H1 (cell line): Measurements from ENCODE around the gene P4HA1. TPM values are rescaled to one million over a fixed set of nuclear protein-coding genes. Genes with fewer than 3 reads are reported as not detected.

Experiments
- CTCF ChIA-PET: fragments of 300-600 bp; sonication (Branson Sonifier 250); formaldehyde crosslinking; loops from one replicate; lab custom pipeline; 2021; ENCODE audit not compliant: partially characterized antibody; lab: Charles Lee
- POLR2A ChIA-PET: fragments of 300-600 bp; sonication (Branson Sonifier 250); formaldehyde crosslinking; loops from one replicate; lab custom pipeline; 2021; ENCODE audit warnings: inconsistent platforms; ENCODE audit not compliant: partially characterized antibody; lab: Charles Lee
- DNase-seq, 2 experiments: peaks; one replicate each; pipeline versions ENCODE4 v3.0.0 to v3.0.0-alpha.2; 2010 to 2022; ENCODE audit warnings: low spot score in 2 of 2, low read depth in 1 of 2, mixed read lengths in 1 of 2
- FAIRE-seq: peaks from 2 replicates; lab custom pipeline; 2011; peaks lifted over from hg19 to GRCh38; lab: Jason Lieb, UNC
- H2AFZ ChIP-seq: 2 replicates; pipeline ENCODE4 v1.8.1; 2012; ENCODE audit warnings: low read length, inconsistent platforms
- H2AK5ac ChIP-seq: 2 replicates; pipeline ENCODE4 v1.6.1; 2013; ENCODE audit warnings: low read depth, low read length
- H2BK120ac ChIP-seq: replicated peaks from 2 replicates; pipeline ENCODE3; 2013; ENCODE audit warnings: low read depth, low read length, inconsistent platforms
- H2BK12ac ChIP-seq: 2 replicates; pipeline ENCODE4 v1.6.1; 2013; ENCODE audit warnings: low read depth, low read length
- H2BK15ac ChIP-seq: 2 replicates; pipeline ENCODE4 v1.6.1; 2013; ENCODE audit warnings: low read length
- H2BK20ac ChIP-seq: 2 replicates; pipeline ENCODE4 v1.6.1; 2013; ENCODE audit warnings: low read length
- H2BK5ac ChIP-seq: 2 replicates; pipeline ENCODE4 v1.6.1; 2013; ENCODE audit warnings: low read depth, low read length
- H3K14ac ChIP-seq: 2 replicates; pipeline ENCODE4 v1.6.1; 2013; ENCODE audit warnings: inconsistent platforms; ENCODE audit not compliant: insufficient read length
- H3K18ac ChIP-seq: 2 replicates; pipeline ENCODE4 v1.6.1; 2013; ENCODE audit warnings: low read length; ENCODE audit errors: extremely low read depth
- H3K23ac ChIP-seq: 2 replicates; pipeline ENCODE4 v1.6.1; 2013; ENCODE audit warnings: inconsistent platforms; ENCODE audit not compliant: insufficient read length
- H3K23me2 ChIP-seq: 2 replicates; pipeline ENCODE4 v1.6.1; 2013; ENCODE audit warnings: low read depth, low read length
- H3K27ac ChIP-seq: 2 replicates; pipeline ENCODE4 v1.6.1; 2011; ENCODE audit warnings: low read depth, low read length, inconsistent platforms
- H3K27me3 ChIP-seq, 4 experiments: replicated peaks in 1 of 4; 1 replicate in 1 of 4; 2 replicates in 3 of 4; pipeline versions ENCODE4 v1.6.1 to v1.8.1; 2011 to 2013; ENCODE audit warnings: low read length in 3 of 4, mild to moderate bottlenecking in 3 of 4, inconsistent platforms in 2 of 4, mixed read lengths in 2 of 4, moderate library complexity in 1 of 4; ENCODE audit not compliant: control insufficient read depth in 3 of 4, insufficient read depth in 3 of 4; ENCODE audit errors: extremely low read depth in 1 of 4
- H3K36me3 ChIP-seq, 4 experiments: 2 replicates each; pipeline versions ENCODE4 v1.6.1 to v1.8.1; 2011 to 2013; ENCODE audit warnings: mild to moderate bottlenecking in 4 of 4, low read length in 3 of 4, moderate library complexity in 2 of 4, control low read depth in 1 of 4, inconsistent platforms in 1 of 4; ENCODE audit not compliant: insufficient read depth in 4 of 4, control insufficient read depth in 2 of 4
- H3K4ac ChIP-seq: replicated peaks from 2 replicates; pipeline ENCODE3; 2013; ENCODE audit warnings: low read length, low read depth, mixed read lengths, inconsistent platforms; ENCODE audit not compliant: insufficient read length
- H3K4me1 ChIP-seq, 4 experiments: replicated peaks in 1 of 4; 1 replicate in 1 of 4; 2 replicates in 3 of 4; pipeline versions ENCODE4 v1.6.1 to v1.8.1; 2011 to 2013; ENCODE audit warnings: low read length in 3 of 4, inconsistent platforms in 2 of 4, mixed read lengths in 1 of 4; ENCODE audit not compliant: insufficient read depth in 4 of 4, control insufficient read depth in 3 of 4
- H3K4me2 ChIP-seq, 2 experiments: 2 replicates each; pipeline versions ENCODE4 v1.6.1 to v1.8.1; 2011 to 2013; ENCODE audit warnings: low read depth in 2 of 2, low read length in 2 of 2, control low read depth in 1 of 2, inconsistent platforms in 1 of 2, mild to moderate bottlenecking in 1 of 2; ENCODE audit not compliant: insufficient read depth in 1 of 2
- H3K4me3 ChIP-seq, 4 experiments: fragments of 200-600, 300-600 bp in 1 of 4; sonication (generic), shearing (Covaris generic), sonication (Bioruptor Twin) in 1 of 4; 2 replicates each; pipeline versions ENCODE4 v1.5.1 to v1.8.1; 2011 to 2016; ENCODE audit warnings: low read length in 4 of 4, low read depth in 3 of 4, control low read depth in 2 of 4, inconsistent platforms in 2 of 4, mild to moderate bottlenecking in 2 of 4, mixed read lengths in 1 of 4, moderate library complexity in 1 of 4; ENCODE audit not compliant: insufficient read depth in 2 of 4; ENCODE audit errors: extremely low read depth in 1 of 4
- H3K56ac ChIP-seq: replicated peaks from 2 replicates; pipeline ENCODE3; 2013; ENCODE audit warnings: low read depth, mild to moderate bottlenecking, mixed read lengths, low read length, inconsistent platforms; ENCODE audit not compliant: insufficient read length
- H3K79me1 ChIP-seq: 2 replicates; pipeline ENCODE4 v1.6.1; 2013; ENCODE audit warnings: low read depth, low read length, control low read depth
- H3K79me2 ChIP-seq, 2 experiments: 2 replicates each; pipeline versions ENCODE4 v1.6.1 to v1.8.1; 2012 to 2013; ENCODE audit warnings: low read length in 2 of 2, mild to moderate bottlenecking in 2 of 2, inconsistent platforms in 1 of 2; ENCODE audit not compliant: insufficient read depth in 2 of 2, control insufficient read depth in 1 of 2
- H3K9ac ChIP-seq, 4 experiments: replicated peaks in 1 of 4; 1 replicate in 1 of 4; 2 replicates in 3 of 4; pipeline versions ENCODE4 v1.6.1 to v1.8.1; 2011 to 2013; ENCODE audit warnings: low read depth in 3 of 4, low read length in 3 of 4, control low read depth in 2 of 4, mild to moderate bottlenecking in 2 of 4, moderate library complexity in 2 of 4, inconsistent platforms in 1 of 4; ENCODE audit errors: extremely low read depth in 1 of 4
- H3K9me3 ChIP-seq, 2 experiments: 2 replicates each; pipeline versions ENCODE4 v1.6.1 to v1.8.1; 2012 to 2013; ENCODE audit warnings: mild to moderate bottlenecking in 2 of 2, moderate library complexity in 2 of 2, control low read depth in 1 of 2, inconsistent platforms in 1 of 2, low read depth in 1 of 2, low read length in 1 of 2, mixed read lengths in 1 of 2; ENCODE audit not compliant: insufficient read depth in 2 of 2
- H4K20me1 ChIP-seq, 2 experiments: replicated peaks in 1 of 2; 2 replicates each; pipeline versions ENCODE3 to v1.8.1; 2011 to 2013; ENCODE audit warnings: inconsistent platforms in 2 of 2, low read length in 2 of 2, mild to moderate bottlenecking in 1 of 2; ENCODE audit not compliant: insufficient read depth in 2 of 2, control insufficient read depth in 1 of 2
- H4K5ac ChIP-seq: 2 replicates; pipeline ENCODE4 v1.6.1; 2013; ENCODE audit warnings: low read length, low read depth, mixed read lengths, inconsistent platforms; ENCODE audit not compliant: insufficient read length
- H4K8ac ChIP-seq: 2 replicates; pipeline ENCODE4 v1.8.0; 2013; ENCODE audit warnings: mild to moderate bottlenecking, moderate library complexity, low read length, inconsistent platforms; ENCODE audit not compliant: insufficient read depth; ENCODE audit errors: extremely low read depth
- H4K91ac ChIP-seq: replicated peaks from 2 replicates; pipeline ENCODE3; 2013; ENCODE audit warnings: low read length, mixed read lengths, inconsistent platforms; ENCODE audit not compliant: insufficient read length
- CEBPB ChIP-seq: IDR thresholded peaks from 2 replicates; pipeline ENCODE4 v1.6.1; 2012; ENCODE audit warnings: low read depth, low read length
- SRF ChIP-seq: IDR thresholded peaks from 2 replicates; pipeline ENCODE4 v1.6.1; 2011; ENCODE audit warnings: mild to moderate bottlenecking, low read depth, low read length, moderate library complexity
- YY1 ChIP-seq: IDR thresholded peaks from 2 replicates; pipeline ENCODE4 v1.6.1; 2011; ENCODE audit warnings: low read depth, mild to moderate bottlenecking, low read length
- whole genome bisulfite sequencing, 2 experiments: shearing (Covaris generic) in 1 of 2; methylation state at CpG; one replicate each; pipeline versions ENCODE4 v1.1.6 to v1.1.7; 2013 to 2015; ENCODE audit warnings: low lambda C conversion rate in 2 of 2, mixed read lengths in 2 of 2, inconsistent platforms in 1 of 2, low coverage in 1 of 2, missing lambda C conversion rate in 1 of 2; ENCODE audit not compliant: insufficient replicate concordance in 2 of 2, insufficient coverage in 1 of 2, insufficient read length in 1 of 2; ENCODE audit errors: extremely low coverage in 1 of 2, missing lambda C conversion rate in 1 of 2; 5-methylcytosine and 5-hydroxymethylcytosine counted together
- polyA plus RNA-seq, 7 experiments: library from polyadenylated mRNA; depleted of rRNA in 3 of 7; stranded (reverse) in 5 of 7; unstranded in 2 of 7; fragments of >200 nt in 5 of 7; fragments of 200-250 nt in 2 of 7; gene quantifications; 1 replicate in 5 of 7; 2 replicates in 1 of 7; 4 replicates in 1 of 7; pipeline versions ENCODE4 v1.2.1 to v1.2.3, GENCODE V29; 2011 to 2013; ENCODE audit warnings: missing spikeins in 2 of 7, mixed read lengths in 2 of 7
- total RNA-seq: library from RNA; stranded (reverse); fragmentation: NEBNext Ultra II Directional; extraction: Animal tissue kit (Norgen Biotek cat#: 25700); gene quantifications from 2 replicates; pipeline ENCODE4 v1.2.1, GENCODE V29; 2021

The P4HA1 gene
- total and polyA plus RNA-seq, 2 of the 8 experiments (the other 6 are each of a cell fraction or from before 2014, with no cell fraction given): 12.0 to 25.7 TPM

DNA sequence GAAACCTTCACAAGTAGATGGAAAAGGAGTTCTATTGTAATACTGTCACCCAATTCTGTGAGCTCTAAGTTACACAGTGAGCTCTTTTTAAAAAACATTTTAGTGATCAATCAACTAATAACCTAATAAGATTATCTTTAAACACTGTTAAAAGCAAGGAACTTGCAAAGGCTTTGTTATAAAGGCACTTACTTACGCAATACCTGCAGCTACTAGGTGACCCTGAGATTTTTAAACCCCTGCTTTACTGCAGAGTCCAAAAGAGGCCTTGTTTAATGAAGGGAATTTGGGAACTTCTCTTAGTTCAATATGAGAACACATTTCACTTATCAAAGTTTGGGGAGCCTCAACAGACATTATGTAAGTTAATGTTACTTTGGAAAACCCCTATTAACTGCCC, 53.3 kb downstream of the P4HA1 start:
- Histone ChIP-seq H3K4me2 (no peak overlapping the region), H3K27ac (no peak overlapping the region), H2BK15ac (no peak overlapping the region), H3K79me1 (no peaks in the 10 kb centered on the region), H2AK5ac (no peak overlapping the region), H4K20me1 (no peaks in the 10 kb centered on the region), H3K4me3 (no peak overlapping the region), H3K18ac (no peak overlapping the region), H3K4ac (no peak overlapping the region), H3K27me3 (no peaks in the 10 kb centered on the region), H3K9ac (no peak overlapping the region), H3K56ac (no peak overlapping the region), H2AFZ (no peak overlapping the region), H2BK12ac (no peak overlapping the region), H2BK120ac (no peak overlapping the region), H4K5ac (no peak overlapping the region), H3K79me2 (no peaks in the 10 kb centered on the region), H3K9me3 (no peaks in the 10 kb centered on the region), H3K36me3 (no peaks in the 10 kb centered on the region), H2BK5ac (no peak overlapping the region), H4K91ac (no peak overlapping the region), H3K23me2 (no peaks in the 10 kb centered on the region), H3K4me1 (peaks cover 0 to 18% (median 5%) of the 10 kb centered on the region in 4 experiments; a peak in 4 of 7 replicates), H4K8ac (no peak overlapping the region), H3K23ac (no peak overlapping the region), H3K14ac (no peak overlapping the region), H2BK20ac (no peak overlapping the region)
- CTCF ChIA-PET: interaction anchor here (0.6 to 1.2 kb wide), 2 partner anchors 95 to 679 kb away, joined by 3 read pairs; no protein-coding TSS in a partner anchor
- no peak for DNase-seq
- POLR2A ChIA-PET: no interaction called here
- no peak for FAIRE-seq
- 94% methylated on average over 1 of the region's 1 CpG; no CpG with 5 or more reads in 1 of the 2 experiments for WGBS, 2 experiments
- TF ChIP-seq YY1: no peak
- peak; percentile 93 for TF ChIP-seq CEBPB
- TF ChIP-seq SRF: no peak
